Measurements from ENCODE around the gene PIK3R6.

- TF ChIP-seq CTCF (IDR thresholded peaks at IDR 0.05) (no peak), POLR2A (IDR thresholded peaks at IDR 0.05) (no peak)
These were observed 73.8 kb downstream of the PIK3R6 start for GRCh38 chr17:8793649-8794048.
